CD14-positive monocyte (primary cell): ENCODE data around the gene MAML3. TPM values are rescaled to one million over a fixed set of nuclear protein-coding genes. Genes with fewer than 3 reads are reported as not detected.

ENCODE experiments used
- DNase-seq, 3 donors: peaks; one replicate each; pipeline ENCODE4 v3.0.0-alpha.2; 2011 to 2022
- H2AFZ ChIP-seq: 2 replicates; pipeline ENCODE4 v1.6.0; 2012; ENCODE audit warnings: mild to moderate bottlenecking, low read depth, low read length, inconsistent platforms; ENCODE audit not compliant: insufficient read depth, poor library complexity, severe bottlenecking
- H3K27ac ChIP-seq, 2 donors: 1 replicate in 1 of 2; 2 replicates in 1 of 2; pipeline ENCODE4 v1.5.1; 2012 to 2013; ENCODE audit warnings: low read length in 2 of 2, control low read depth in 1 of 2, inconsistent platforms in 1 of 2, low read depth in 1 of 2, mild to moderate bottlenecking in 1 of 2
- H3K27me3 ChIP-seq, 2 donors: one replicate each; pipeline versions ENCODE4 v1.6.0 to v1.6.1; 2011 to 2013; ENCODE audit warnings: low read length in 2 of 2; ENCODE audit not compliant: control insufficient read depth in 2 of 2, insufficient read depth in 2 of 2
- H3K36me3 ChIP-seq, 2 donors: replicated peaks in 1 of 2; 1 replicate in 1 of 2; 2 replicates in 1 of 2; pipeline versions ENCODE4 v1.5.1 to v1.6.1; 2012 to 2013; ENCODE audit warnings: low read length in 2 of 2, control low read depth in 1 of 2, inconsistent platforms in 1 of 2, mild to moderate bottlenecking in 1 of 2; ENCODE audit not compliant: insufficient read depth in 2 of 2, control insufficient read depth in 1 of 2
- H3K4me1 ChIP-seq, 2 donors: 1 replicate in 1 of 2; 2 replicates in 1 of 2; pipeline versions ENCODE4 v1.5.1 to v1.6.1; 2012 to 2013; ENCODE audit warnings: low read length in 2 of 2, control low read depth in 1 of 2, inconsistent platforms in 1 of 2, mild to moderate bottlenecking in 1 of 2, moderate library complexity in 1 of 2; ENCODE audit not compliant: insufficient read depth in 2 of 2, control insufficient read depth in 1 of 2
- H3K4me2 ChIP-seq: replicated peaks from 2 replicates; pipeline ENCODE3; 2012; ENCODE audit warnings: low read length, moderate library complexity, mild to moderate bottlenecking; ENCODE audit not compliant: poor library complexity, severe bottlenecking; ENCODE audit errors: extremely low read depth
- H3K4me3 ChIP-seq, 3 experiments: fragments of 200-600 bp in 1 of 3; sonication (generic) in 1 of 3; replicated peaks in 1 of 3; 1 replicate in 2 of 3; 2 replicates in 1 of 3; pipeline ENCODE4 v1.5.1; 2011 to 2013; ENCODE audit warnings: low read length in 3 of 3, mild to moderate bottlenecking in 3 of 3, control low read depth in 2 of 3, low read depth in 2 of 3, inconsistent platforms in 1 of 3, moderate library complexity in 1 of 3
- H3K79me2 ChIP-seq: 2 replicates; pipeline ENCODE4 v1.6.0; 2012; ENCODE audit warnings: mild to moderate bottlenecking, control low read depth, inconsistent platforms, low read length, moderate library complexity; ENCODE audit not compliant: insufficient read depth
- H3K9ac ChIP-seq: 2 replicates; pipeline ENCODE4 v1.6.0; 2017; ENCODE audit warnings: low read length, mild to moderate bottlenecking; ENCODE audit not compliant: insufficient read depth, poor library complexity, severe bottlenecking
- H3K9me3 ChIP-seq, 2 donors: replicated peaks in 1 of 2; 1 replicate in 1 of 2; 2 replicates in 1 of 2; pipeline versions ENCODE4 v1.5.1 to v1.6.1; 2012 to 2013; ENCODE audit warnings: low read length in 2 of 2, control low read depth in 1 of 2; ENCODE audit not compliant: control insufficient read depth in 1 of 2, insufficient read depth in 1 of 2
- H4K20me1 ChIP-seq: 2 replicates; pipeline ENCODE4 v1.6.0; 2012; ENCODE audit warnings: mild to moderate bottlenecking, low read length, control low read depth, moderate library complexity; ENCODE audit not compliant: insufficient read depth
- H3K27ac Mint-ChIP-seq, 7 donors: one replicate each; pipeline ENCODE4 v1.8.0; 2020; ENCODE audit warnings: mild to moderate bottlenecking in 7 of 7, mixed read lengths in 7 of 7, moderate library complexity in 6 of 7, inconsistent platforms in 2 of 7
- H3K27me3 Mint-ChIP-seq, 3 donors: one replicate each; pipeline ENCODE4 v1.8.0; 2021 to 2022; ENCODE audit warnings: low read depth in 3 of 3, mild to moderate bottlenecking in 3 of 3, mixed read lengths in 3 of 3, moderate library complexity in 3 of 3, inconsistent platforms in 1 of 3
- H3K36me3 Mint-ChIP-seq, 2 donors: one replicate each; pipeline ENCODE4 v1.8.0; 2020; ENCODE audit warnings: mixed read lengths in 2 of 2, inconsistent platforms in 1 of 2, mild to moderate bottlenecking in 1 of 2
- H3K4me1 Mint-ChIP-seq: one replicate; pipeline ENCODE4 v1.8.0; 2020; ENCODE audit warnings: mild to moderate bottlenecking, mixed read lengths
- H3K4me3 Mint-ChIP-seq, 2 donors: one replicate each; pipeline ENCODE4 v1.8.0; 2020; ENCODE audit warnings: mild to moderate bottlenecking in 2 of 2, mixed read lengths in 2 of 2, moderate library complexity in 1 of 2
- H3K9me3 Mint-ChIP-seq, 7 donors: one replicate each; pipeline ENCODE4 v1.8.0; 2020 to 2022; ENCODE audit warnings: mixed read lengths in 7 of 7, mild to moderate bottlenecking in 6 of 7, moderate library complexity in 6 of 7, inconsistent platforms in 2 of 7
- CTCF ChIP-seq: fragments of 200-600 bp; IDR thresholded peaks from one replicate; pipeline ENCODE4 v1.8.0; 2022; ENCODE audit warnings: antibody characterized with exemption, mild to moderate bottlenecking
- WGBS: methylation state at CpG from one replicate; pipeline ENCODE4 v1.1.5; 2013; ENCODE audit warnings: missing lambda C conversion rate; ENCODE audit not compliant: insufficient coverage; 5-methylcytosine and 5-hydroxymethylcytosine counted together
- intact Hi-C, 2 donors: fragments of 100-400 bp; cut with micrococcal nuclease; formaldehyde crosslinking; loops; one replicate each; pipeline versions ENCODE4 v1.15.0 to v1.15.1; 2023
- polyA plus RNA-seq, 3 donors: library from polyadenylated mRNA; depleted of rRNA in 1 of 3; unstranded in 2 of 3; stranded (reverse) in 1 of 3; fragments of 300-500 nt in 2 of 3; fragments of >200 nt in 1 of 3; fragmentation: Illumina TruSeq in 2 of 3; gene quantifications; 1 replicate in 2 of 3; 2 replicates in 1 of 3; pipeline ENCODE4 v1.2.3, GENCODE V29; 2012 to 2021

The MAML3 gene
- polyA plus RNA-seq, 3 donors = 1.5 to 6.5 (median 2.3) TPM

DNA sequence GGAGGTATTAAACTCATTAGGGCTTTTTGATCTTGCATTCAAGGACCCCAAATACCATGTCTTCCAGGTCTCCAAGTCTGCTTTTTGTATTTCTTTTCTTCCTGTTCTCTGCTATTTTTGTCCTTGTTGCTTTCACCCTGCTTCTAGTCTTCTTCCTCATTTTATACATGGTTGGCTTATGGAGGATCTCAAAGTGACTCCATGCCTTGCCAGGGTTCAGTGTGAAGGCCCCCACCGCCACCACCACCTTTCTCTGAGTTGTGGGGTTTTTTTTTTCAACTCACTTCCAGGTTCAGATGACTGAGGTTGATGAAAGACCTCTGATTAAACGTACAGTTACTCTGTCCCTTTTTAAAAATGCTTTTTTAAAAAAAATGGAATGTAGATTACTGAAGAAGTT lies 96.3 kb downstream of the MAML3 start:
- no peaks in the 10 kb centered on the region for H3K27me3 Mint-ChIP-seq
- no CpG with 5 or more reads among the region's 2 CpGs for WGBS
- H2AFZ ChIP-seq = no peak overlapping the region
- no peaks in the 10 kb centered on the region for H3K36me3 Mint-ChIP-seq
- no peaks in the 10 kb centered on the region for H3K36me3 ChIP-seq
- H3K9me3 Mint-ChIP-seq = no peaks in the 10 kb centered on the region
- H3K4me2 ChIP-seq = peak overlapping the region; percentile 24
- peak overlapping the region in 1 of 2 donors; percentile 55 for H3K27ac ChIP-seq
- H3K4me3 ChIP-seq = no peak overlapping the region
- intact Hi-C loops = loop anchor here in 1 of 2 donors (5.0 kb wide), 1 partner anchor 35 kb away; no protein-coding TSS in a partner anchor
- peak overlapping the region in 1 of 2 donors; percentile 9 for H3K4me3 Mint-ChIP-seq
- no peak overlapping the region for H3K9ac ChIP-seq
- H3K79me2 ChIP-seq = peaks cover 47% of the 10 kb centered on the region
- H3K27me3 ChIP-seq = no peaks in the 10 kb centered on the region
- no peaks in the 10 kb centered on the region for H3K9me3 ChIP-seq
- peaks cover 41% of the 10 kb centered on the region for H3K4me1 Mint-ChIP-seq
- peak overlapping the region; percentile 63 to 95 (median 80) for H3K27ac Mint-ChIP-seq
- H4K20me1 ChIP-seq = no peaks in the 10 kb centered on the region
- DNase-seq = peak in 2 of 3 donors; percentile 47 to 56
- H3K4me1 ChIP-seq = peaks cover 31 to 43% of the 10 kb centered on the region in 2 donors
- no peak for TF ChIP-seq CTCF

DNA sequence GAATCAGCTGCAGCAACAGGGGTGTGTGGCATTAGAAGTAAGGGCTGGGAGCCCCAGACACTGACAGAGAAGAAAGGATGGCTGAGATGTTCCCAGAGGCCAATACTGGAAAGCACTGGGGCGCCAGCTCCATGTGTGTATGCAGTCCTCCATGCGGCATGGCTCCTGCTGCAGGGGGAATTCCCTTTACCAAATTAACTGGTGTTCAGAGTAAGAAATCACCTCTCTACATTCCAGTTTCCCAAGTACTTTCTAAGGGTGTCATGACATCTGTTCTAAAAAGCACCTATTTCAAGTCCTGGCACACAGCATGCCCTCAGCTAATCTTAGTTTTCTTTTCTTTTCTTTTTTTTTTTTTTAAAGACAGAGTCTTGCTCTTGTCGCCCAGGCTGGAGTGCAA lies 98.0 kb downstream of the MAML3 start:
- no peak for DNase-seq
- peaks cover 43% of the 10 kb centered on the region for H3K4me1 Mint-ChIP-seq
- no peak overlapping the region for H2AFZ ChIP-seq
- H3K4me3 ChIP-seq = no peak overlapping the region
- no peaks in the 10 kb centered on the region for H3K36me3 Mint-ChIP-seq
- peak overlapping the region in 4 of 7 donors; percentile 7 to 74 (median 38) for H3K27ac Mint-ChIP-seq
- no peaks in the 10 kb centered on the region for H3K27me3 ChIP-seq
- intact Hi-C loops = loop anchor here in 1 of 2 donors (5.0 kb wide), 1 partner anchor 36 kb away; no protein-coding TSS in a partner anchor
- H3K4me2 ChIP-seq = no peak overlapping the region
- no peak overlapping the region for H3K9ac ChIP-seq
- peaks cover 31 to 47% of the 10 kb centered on the region in 2 donors for H3K4me1 ChIP-seq
- H3K9me3 Mint-ChIP-seq = no peaks in the 10 kb centered on the region
- no peaks in the 10 kb centered on the region for H3K36me3 ChIP-seq
- TF ChIP-seq CTCF = no peak
- H3K27ac ChIP-seq = no peak overlapping the region
- no CpG with 5 or more reads among the region's 3 CpGs for WGBS
- no peaks in the 10 kb centered on the region for H3K27me3 Mint-ChIP-seq
- no peaks in the 10 kb centered on the region for H4K20me1 ChIP-seq
- H3K9me3 ChIP-seq = no peaks in the 10 kb centered on the region
- no peak overlapping the region for H3K4me3 Mint-ChIP-seq
- H3K79me2 ChIP-seq = peaks cover 58% of the 10 kb centered on the region
